Measurements from ENCODE around the gene TMEM106A.
"Not testable (repeated sequence)": the region's sequence is repeated elsewhere in the genome, so short reads cannot be mapped to it uniquely, and the experiment has no call there.

TMEM106A gene

GRCh38 chr17:43211480-43212402 is at the start of gene TMEM106A:
TMEM106A (plus strand) TSS chr17:43211875; CDS start chr17:43213042, 1,167 bp downstream.
- peak; percentile 85 to 88 for DNase-seq

- DNase-seq: not testable (repeated sequence)
These were observed 45.7 kb upstream of the TMEM106A start for GRCh38 chr17:43165971-43166370.

GRCh38 chr17:43169561-43170139 is 42.0 kb upstream of the TMEM106A start:
- peak; percentile 36 to 47 for DNase-seq

GRCh38 chr17:43170140-43170765 is 41.4 kb upstream of the TMEM106A start:
- DNase-seq: peak; percentile 98 to 99

- peak; percentile 98 to 99 for DNase-seq
These were observed 40.7 kb upstream of the TMEM106A start, which contains the start of gene NBR1 for GRCh38 chr17:43170766-43171585. NBR1 (plus strand) TSS chr17:43171214; CDS start chr17:43175800, 4,586 bp downstream.

GRCh38 chr17:43171586-43172487 is 39.8 kb upstream of the TMEM106A start:
- peak; percentile 81 to 83 for DNase-seq

- DNase-seq: no peak
These were observed 36.2 kb upstream of the TMEM106A start for GRCh38 chr17:43175213-43176118.

GRCh38 chr17:43176119-43176570 is 35.5 kb upstream of the TMEM106A start:
- DNase-seq: no peak

- DNase-seq: no peak
These were observed 27.8 kb upstream of the TMEM106A start for GRCh38 chr17:43183921-43184320.

GRCh38 chr17:43186656-43187055 is 25.0 kb upstream of the TMEM106A start:
- not testable (repeated sequence) for DNase-seq

GRCh38 chr17:43193251-43193650 is 18.4 kb upstream of the TMEM106A start:
- no peak for DNase-seq

GRCh38 chr17:43199633-43200032 is 12.0 kb upstream of the TMEM106A start:
- no peak for DNase-seq

GRCh38 chr17:43200127-43200526 is 11.5 kb upstream of the TMEM106A start:
- peak; percentile 5 to 24 for DNase-seq

- not testable (repeated sequence) for DNase-seq
These were observed 8.7 kb upstream of the TMEM106A start for GRCh38 chr17:43203013-43203412.

GRCh38 chr17:43210576-43210975 is 1.1 kb upstream of the TMEM106A start:
- DNase-seq: no peak

- DNase-seq: peak in 1 of 2 experiments; percentile 38
These were observed 574 bp upstream of the TMEM106A start for GRCh38 chr17:43211123-43211479.

- peak; percentile 53 to 54 for DNase-seq
These were observed 1.2 kb downstream of the TMEM106A start for GRCh38 chr17:43212641-43213490.

- DNase-seq: no peak
These were observed 1.9 kb downstream of the TMEM106A start for GRCh38 chr17:43213545-43213944.

GRCh38 chr17:43215341-43215740 is 3.7 kb downstream of the TMEM106A start:
- no peak for DNase-seq

Measured in Kasumi-1 (cell line).